Right lobe of liver (tissue), 6 donors: ENCODE measurements around the gene SMIM27. TPM values are rescaled to one million over a fixed set of nuclear protein-coding genes. Genes with fewer than 3 reads are reported as not detected.

ENCODE experiments used
- ATAC-seq, 4 donors: fragments of 200-7000 bp; cut with Tn5 transposase; one replicate each; pipeline ENCODE4 v1.9.1; 2020; ENCODE audit warnings: mild to moderate bottlenecking in 4 of 4, moderate library complexity in 4 of 4
- DNase-seq, 3 donors: peaks; one replicate each; pipeline ENCODE4 v3.0.0-alpha.2; 2020
- H3K27ac ChIP-seq, 3 donors: fragments of 200-600 bp; one replicate each; pipeline ENCODE4 v1.8.0; 2022
- H3K27me3 ChIP-seq, 2 donors: fragments of 200-600 bp; one replicate each; pipeline ENCODE4 v1.8.0; 2022
- H3K36me3 ChIP-seq, 4 donors: fragments of 200-600 bp; sonication (generic) in 1 of 4; one replicate each; pipeline versions ENCODE4 v1.5.1 to v1.8.0; 2017 to 2022; ENCODE audit warnings: control low read depth in 1 of 4
- H3K4me1 ChIP-seq, 4 donors: fragments of 200-600 bp; sonication (generic) in 1 of 4; one replicate each; pipeline versions ENCODE4 v1.5.1 to v1.8.0; 2017 to 2022; ENCODE audit warnings: control low read depth in 1 of 4
- H3K4me3 ChIP-seq, 3 donors: fragments of 200-600 bp; one replicate each; pipeline ENCODE4 v1.8.0; 2022
- H3K9me3 ChIP-seq, 4 donors: fragments of 200-600 bp; sonication (generic) in 1 of 4; one replicate each; pipeline versions ENCODE4 v1.5.1 to v1.8.0; 2017 to 2022; ENCODE audit warnings: control low read depth in 1 of 4
- CTCF ChIP-seq, 4 donors: fragments of 200-600 bp in 3 of 4; fragments of 450-650 bp in 1 of 4; IDR thresholded peaks; one replicate each; pipeline versions ENCODE4 v1.5.1 to v1.8.0; 2016 to 2022; ENCODE audit warnings: antibody characterized with exemption in 4 of 4, mild to moderate bottlenecking in 2 of 4
- POLR2A ChIP-seq: fragments of 450-650 bp; IDR thresholded peaks from one replicate; pipeline ENCODE4 v1.6.1; 2017; ENCODE audit warnings: antibody characterized with exemption, mild to moderate bottlenecking
- WGBS: methylation state at CpG from one replicate; pipeline ENCODE4 v1.1.6; 2018; ENCODE audit warnings: low coverage, low lambda C conversion rate; ENCODE audit not compliant: insufficient coverage; ENCODE audit errors: missing lambda C conversion rate; 5-methylcytosine and 5-hydroxymethylcytosine counted together
- intact Hi-C, 2 donors: fragments of 100-400 bp; cut with DNase I; formaldehyde crosslinking; loops; one replicate each; pipeline versions ENCODE4 v1.11.2 to v1.14.1; 2022
- total RNA-seq, 6 experiments: library from RNA; depleted of rRNA in 2 of 6; stranded (reverse); fragments of >200 nt in 2 of 6; fragmentation: NEBNext Ultra II Directional in 3 of 6; extraction: Animal tissue kit (Norgen Biotek cat#: 25700) in 3 of 6; gene quantifications; one replicate each; pipeline versions ENCODE4 v1.1.0 to v1.2.4, GENCODE V29; 2016 to 2023
- donor health status: DM: no; HTN: yes; CAD: no.
- donor health status: DM: no; HTN: no; CAD: no.
- donor health status: DM: no; HTN: no; CAD: no.
- donor health status: DM: no; HTN: yes; CAD: no.
- donor health status: DM: no; HTN: yes; CAD: no.

SMIM27 gene
- total RNA-seq, 6 experiments from 2014 or later, result 0.49 to 7.4 (median 2.9) TPM

DNA sequence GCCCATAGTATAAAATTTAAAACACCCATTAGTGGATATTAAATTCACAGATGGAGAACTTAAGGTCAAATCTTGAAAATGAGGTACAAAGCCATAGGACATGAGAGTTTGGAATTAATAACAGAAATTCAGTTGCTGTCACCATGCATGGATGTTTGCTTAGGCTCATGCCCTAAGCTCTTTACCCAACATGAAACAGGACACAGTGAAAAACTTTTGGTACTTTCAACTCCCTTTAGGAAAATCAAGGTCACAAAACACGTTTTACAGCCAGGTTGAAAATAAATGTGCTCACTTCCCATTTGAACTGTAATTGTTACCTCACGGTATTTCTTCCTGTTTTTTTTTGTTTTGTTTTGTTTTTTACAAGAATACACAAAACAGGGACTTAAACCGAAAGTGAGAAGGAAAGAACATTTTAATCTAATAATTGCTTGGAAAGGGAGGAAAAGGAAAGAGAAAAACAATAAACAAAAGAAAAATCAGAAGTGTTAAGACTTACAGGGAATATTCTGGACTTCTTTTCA, 6.3 kb downstream of the SMIM27 start:
- ATAC-seq (peak in 1 of 4 donors; percentile 15), DNase-seq (no peak)
- no peak overlapping the region for H3K4me3 ChIP-seq
- WGBS, result 30% methylated on average over 3 of the region's 3 CpGs
- no peak overlapping the region for H3K27ac ChIP-seq
- intact Hi-C loops, result no loop called here
- no peaks in the 10 kb centered on the region for H3K27me3 ChIP-seq
- no peaks in the 10 kb centered on the region for H3K9me3 ChIP-seq
- no peaks in the 10 kb centered on the region for H3K36me3 ChIP-seq
- TF ChIP-seq POLR2A (no peak), CTCF (IDR thresholded peaks at IDR 0.05) (no peak)
- peaks cover 0 to under 1% (median 0%) of the 10 kb centered on the region in 4 donors for H3K4me1 ChIP-seq

- Histone ChIP-seq H3K9me3 (no peaks in the 10 kb centered on the region), H3K36me3 (peaks cover 0 to 34% (median 5%) of the 10 kb centered on the region in 4 donors), H3K4me1 (no peaks in the 10 kb centered on the region), H3K4me3 (no peak overlapping the region), H3K27ac (no peak overlapping the region), H3K27me3 (no peaks in the 10 kb centered on the region)
- intact Hi-C loops, result no loop called here
- DNase-seq (no peak), ATAC-seq (no peak)
- WGBS, result 87% methylated on average over 6 of the region's 6 CpGs
- TF ChIP-seq CTCF (IDR thresholded peaks at IDR 0.05) (no peak), POLR2A (no peak)
Measured at GRCh38 chr9:32565967-32566366, 13.8 kb downstream of the SMIM27 start.

DNA sequence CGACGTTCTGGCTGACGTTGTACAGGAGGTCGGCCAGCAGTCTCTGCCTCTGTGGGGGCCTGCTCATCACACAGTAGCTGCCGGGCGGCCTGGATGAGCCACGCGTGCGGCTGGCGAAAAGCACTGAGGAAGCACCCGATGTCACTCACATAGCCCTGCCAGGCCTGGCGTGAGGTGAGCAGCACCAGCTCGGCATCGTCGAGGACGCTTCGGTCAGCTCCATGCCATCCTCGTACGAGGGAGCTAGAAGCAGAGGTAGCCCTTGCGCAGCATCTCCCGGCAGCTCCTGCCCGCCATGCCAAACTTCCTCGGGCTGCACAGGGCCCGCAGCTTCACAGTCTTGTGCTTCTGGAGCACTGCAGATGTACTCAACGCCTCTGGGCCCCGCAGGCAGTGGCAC, 14.6 kb downstream of the SMIM27 start:
- ATAC-seq, result no peak
- no peak overlapping the region for H3K4me3 ChIP-seq
- intact Hi-C loops, result no loop called here
- WGBS, result no CpG with 5 or more reads among the region's 26 CpGs
- no peaks in the 10 kb centered on the region for H3K27me3 ChIP-seq
- no peak overlapping the region for H3K27ac ChIP-seq
- peaks cover 0 to 34% (median 5%) of the 10 kb centered on the region in 4 donors for H3K36me3 ChIP-seq
- TF ChIP-seq POLR2A (no peak), CTCF (IDR thresholded peaks at IDR 0.05) (no peak)
- H3K9me3 ChIP-seq, result no peaks in the 10 kb centered on the region
- no peak for DNase-seq
- H3K4me1 ChIP-seq, result peaks cover 0 to 7% (median 2%) of the 10 kb centered on the region in 4 donors

DNA sequence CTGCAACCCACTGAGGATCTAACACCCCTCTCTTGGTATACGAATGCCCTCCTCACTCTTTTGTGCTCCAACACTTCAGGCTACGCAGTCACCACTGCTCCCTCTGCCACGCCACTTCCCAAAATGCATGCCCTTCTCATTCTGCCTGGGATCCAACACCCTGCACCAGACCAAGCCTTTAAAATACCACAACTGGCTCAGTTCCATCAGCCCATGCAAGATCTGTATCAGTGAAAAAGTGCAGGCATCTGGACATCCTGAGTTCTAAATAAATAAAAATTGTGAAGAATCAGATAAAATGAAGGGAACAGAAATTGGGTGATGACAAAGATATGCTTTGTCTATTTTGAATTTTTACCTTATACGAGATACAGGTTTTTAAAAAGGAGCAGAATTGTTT, 18.1 kb downstream of the SMIM27 start:
- WGBS, result 89% methylated on average over 4 of the region's 4 CpGs
- Histone ChIP-seq H3K9me3 (no peaks in the 10 kb centered on the region), H3K27ac (no peak overlapping the region), H3K4me1 (peaks cover 0 to 17% (median 4%) of the 10 kb centered on the region in 4 donors), H3K4me3 (no peak overlapping the region), H3K27me3 (no peaks in the 10 kb centered on the region), H3K36me3 (peaks cover 0 to 23% (median 5%) of the 10 kb centered on the region in 4 donors)
- intact Hi-C loops, result loop anchor here in 1 of 2 donors (5.0 kb wide), 1 partner anchor 193 kb away; no protein-coding TSS in a partner anchor
- DNase-seq, result no peak
- no peak for ATAC-seq
- TF ChIP-seq POLR2A (no peak), CTCF (IDR thresholded peaks at IDR 0.05) (no peak)
